Measurements from ENCODE around the gene C16orf82. TPM values are rescaled to one million over a fixed set of nuclear protein-coding genes. Genes with fewer than 3 reads are reported as not detected.

C16orf82 gene
- total RNA-seq, 1 donor: under 0.01 TPM

Other genes starting within 250 kb of the C16orf82 start
- 8.1 TPM for gene KDM8, start 136.6 kb downstream of the C16orf82 start, total RNA-seq
- gene NSMCE1, start 201.8 kb downstream of the C16orf82 start, total RNA-seq: 78.4 TPM
- gene IL4R, start 247.0 kb downstream of the C16orf82 start, total RNA-seq: 20.5 TPM

Data from hematopoietic multipotent progenitor cell (in vitro differentiated cells).